Stimulated activated naive CD8-positive, alpha-beta T cell treated with anti-CD3 and anti-CD28 coated beads, Interleukin-15, Interleukin-2, amounts not matched to agents 100 ng/mL and 50 ng/mL, for 24 hours (primary cell): ENCODE data around the gene TMEM219.
A peak's percentile ranks its signal among the peaks of the same experiment; 100 is the strongest.

Experiments
- H3K27ac Mint-ChIP-seq: one replicate; pipeline ENCODE4 v1.8.0; 2021; ENCODE audit warnings: mild to moderate bottlenecking, mixed read lengths
- H3K27me3 Mint-ChIP-seq: one replicate; pipeline ENCODE4 v1.8.0; 2021; ENCODE audit warnings: mixed read lengths
- H3K36me3 Mint-ChIP-seq: one replicate; pipeline ENCODE4 v1.8.0; 2021; ENCODE audit warnings: low read depth, mixed read lengths
- H3K4me1 Mint-ChIP-seq: one replicate; pipeline ENCODE4 v1.8.0; 2021; ENCODE audit warnings: low read depth, mixed read lengths
- H3K4me3 Mint-ChIP-seq: one replicate; pipeline ENCODE4 v1.8.0; 2021; ENCODE audit warnings: mild to moderate bottlenecking, mixed read lengths
- H3K9me3 Mint-ChIP-seq: one replicate; pipeline ENCODE4 v1.8.0; 2021; ENCODE audit warnings: mixed read lengths

The TMEM219 gene

GRCh38 chr16:29971304-29971703, 9.4 kb downstream of the TMEM219 start:
- Mint-ChIP-seq H3K4me1 (peaks cover 26% of the 10 kb centered on the region), H3K27me3 (no peaks in the 10 kb centered on the region), H3K36me3 (peaks cover 31% of the 10 kb centered on the region), H3K4me3 (no peak overlapping the region), H3K27ac (no peak overlapping the region), H3K9me3 (peaks cover 6% of the 10 kb centered on the region)

- peaks cover 31% of the 10 kb centered on the region for H3K36me3 Mint-ChIP-seq
- peaks cover 33% of the 10 kb centered on the region for H3K4me1 Mint-ChIP-seq
- no peak overlapping the region for H3K27ac Mint-ChIP-seq
- H3K4me3 Mint-ChIP-seq: no peak overlapping the region
- H3K27me3 Mint-ChIP-seq: no peaks in the 10 kb centered on the region
- peaks cover 6% of the 10 kb centered on the region for H3K9me3 Mint-ChIP-seq
Observed at GRCh38 chr16:29972500-29972899, 10.6 kb downstream of the TMEM219 start.

DNA sequence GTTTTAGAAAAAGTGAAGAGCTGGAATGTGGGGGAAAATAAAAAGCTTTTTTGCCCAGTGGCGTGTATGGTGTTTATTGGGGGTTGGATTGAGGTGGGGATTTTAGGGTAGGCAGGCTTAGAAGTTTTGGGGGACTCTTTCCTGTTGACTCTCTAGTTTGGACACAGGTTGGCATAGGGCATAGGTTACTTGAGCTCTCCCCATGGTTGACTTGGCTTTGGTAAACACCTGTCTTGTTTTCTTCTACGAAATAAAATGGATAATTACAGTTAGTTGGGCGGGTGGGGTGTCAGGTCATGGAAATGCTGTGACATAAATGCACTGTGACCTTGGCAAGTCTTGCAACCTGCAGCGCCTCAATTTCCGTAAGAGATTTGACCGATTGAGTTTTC, 11.1 kb downstream of the TMEM219 start:
- peaks cover 31% of the 10 kb centered on the region for H3K36me3 Mint-ChIP-seq

GRCh38 chr16:29973384-29974246, 11.7 kb downstream of the TMEM219 start, which contains the start of gene TAOK2:
TSS of gene TAOK2 (plus strand) at chr16:29973868. CDS start at chr16:29977773, 3,905 bp downstream.
- peaks cover 30% of the 10 kb centered on the region for H3K36me3 Mint-ChIP-seq
- H3K4me1 Mint-ChIP-seq: peaks cover 33% of the 10 kb centered on the region
- peak within 1 kb of the TSS; percentile 91 for H3K4me3 Mint-ChIP-seq
- H3K27ac Mint-ChIP-seq: peak within 1 kb of the TSS; percentile 93
- H3K9me3 Mint-ChIP-seq: peaks cover 6% of the 10 kb centered on the region
- H3K27me3 Mint-ChIP-seq: no peaks in the 10 kb centered on the region

More for the DNA sequence above, 11.1 kb downstream of the TMEM219 start:
- no peaks in the 10 kb centered on the region for H3K27me3 Mint-ChIP-seq
- peak overlapping the region; percentile 93 for H3K27ac Mint-ChIP-seq
- peaks cover 6% of the 10 kb centered on the region for H3K9me3 Mint-ChIP-seq
- H3K4me1 Mint-ChIP-seq: peaks cover 33% of the 10 kb centered on the region
- peak overlapping the region; percentile 91 for H3K4me3 Mint-ChIP-seq

GRCh38 chr16:29974291-29975133, 12.6 kb downstream of the TMEM219 start:
- Mint-ChIP-seq H3K27ac (peak overlapping the region; percentile 93), H3K36me3 (peaks cover 34% of the 10 kb centered on the region), H3K4me1 (peaks cover 33% of the 10 kb centered on the region), H3K9me3 (peaks cover 6% of the 10 kb centered on the region), H3K4me3 (peak overlapping the region; percentile 91), H3K27me3 (no peaks in the 10 kb centered on the region)

DNA sequence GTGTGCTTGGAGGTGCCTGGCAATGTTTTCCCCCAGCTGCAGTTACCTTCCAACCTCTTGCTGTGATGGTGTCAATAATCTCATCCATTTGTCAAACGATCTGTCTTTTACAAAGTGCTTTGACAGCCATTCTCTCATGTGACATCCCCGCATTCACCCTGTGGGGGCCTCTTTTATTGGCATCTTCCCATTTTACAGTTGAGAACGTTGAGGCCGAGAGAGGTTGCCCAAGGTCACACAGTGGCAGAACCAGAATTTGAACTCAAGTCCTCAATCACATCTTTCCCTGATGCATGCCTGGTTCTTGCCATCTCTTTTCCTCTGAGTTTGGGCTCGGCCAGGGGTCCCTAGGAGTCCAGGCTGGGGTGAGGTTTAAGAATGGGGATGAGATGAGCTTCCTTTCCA, 13.3 kb downstream of the TMEM219 start:
- Mint-ChIP-seq H3K27me3 (no peaks in the 10 kb centered on the region), H3K4me1 (peaks cover 33% of the 10 kb centered on the region), H3K27ac (peak overlapping the region; percentile 93), H3K9me3 (peaks cover 6% of the 10 kb centered on the region), H3K36me3 (peaks cover 35% of the 10 kb centered on the region), H3K4me3 (peak overlapping the region; percentile 91)

DNA sequence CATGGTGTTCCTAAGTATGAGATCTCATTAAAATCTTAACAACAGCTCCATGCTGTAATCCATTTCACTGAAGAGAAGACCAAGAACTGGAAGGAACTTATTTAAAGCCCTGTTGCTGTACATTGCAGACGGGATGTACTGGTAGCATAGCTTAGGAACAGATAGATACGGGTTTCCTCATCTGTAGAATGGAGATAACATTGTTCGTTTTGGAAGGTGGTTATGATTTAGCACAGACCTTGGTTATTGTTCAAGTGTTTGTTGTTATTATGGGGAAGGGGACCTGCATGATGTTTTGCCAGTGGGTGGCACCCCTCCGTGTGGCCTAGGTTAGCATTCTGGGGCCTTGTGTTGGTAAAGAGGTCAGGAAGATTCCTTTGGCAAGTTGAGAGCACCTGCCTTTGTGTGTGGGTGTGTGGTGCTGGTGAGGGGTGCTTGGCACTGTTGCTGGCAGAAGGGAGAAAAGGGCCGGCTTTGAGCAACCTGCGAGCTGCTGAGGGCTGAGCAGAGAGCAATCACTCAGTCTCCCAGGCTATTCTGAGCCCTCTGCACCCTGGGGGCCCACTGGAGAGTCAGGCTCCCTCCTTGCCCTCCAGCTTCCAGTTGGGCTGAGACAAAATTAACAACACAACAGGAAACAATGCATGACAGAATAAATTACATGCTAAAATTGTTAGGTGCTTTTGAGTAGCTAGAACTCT, 14.1 kb downstream of the TMEM219 start:
- Mint-ChIP-seq H3K4me1 (peaks cover 33% of the 10 kb centered on the region), H3K27me3 (no peaks in the 10 kb centered on the region), H3K4me3 (peak overlapping the region; percentile 91), H3K27ac (peak overlapping the region; percentile 53), H3K9me3 (peaks cover 6% of the 10 kb centered on the region), H3K36me3 (peaks cover 41% of the 10 kb centered on the region)

GRCh38 chr16:29977063-29977825, 15.4 kb downstream of the TMEM219 start:
- Mint-ChIP-seq H3K27me3 (no peaks in the 10 kb centered on the region), H3K9me3 (peaks cover 6% of the 10 kb centered on the region), H3K36me3 (peaks cover 43% of the 10 kb centered on the region), H3K27ac (no peak overlapping the region), H3K4me3 (no peak overlapping the region), H3K4me1 (peaks cover 33% of the 10 kb centered on the region)

- Mint-ChIP-seq H3K4me3 (no peak overlapping the region), H3K4me1 (peaks cover 29% of the 10 kb centered on the region), H3K36me3 (peaks cover 41% of the 10 kb centered on the region), H3K27me3 (no peaks in the 10 kb centered on the region), H3K27ac (peak overlapping the region; percentile 41), H3K9me3 (peaks cover 2% of the 10 kb centered on the region)
Observed at GRCh38 chr16:29978081-29978480, 16.2 kb downstream of the TMEM219 start.

GRCh38 chr16:29978564-29979270, 16.8 kb downstream of the TMEM219 start:
- H3K36me3 Mint-ChIP-seq: peaks cover 44% of the 10 kb centered on the region
- no peaks in the 10 kb centered on the region for H3K27me3 Mint-ChIP-seq
- H3K27ac Mint-ChIP-seq: peak overlapping the region; percentile 41
- H3K4me1 Mint-ChIP-seq: peaks cover 24% of the 10 kb centered on the region
- no peaks in the 10 kb centered on the region for H3K9me3 Mint-ChIP-seq
- no peak overlapping the region for H3K4me3 Mint-ChIP-seq

DNA sequence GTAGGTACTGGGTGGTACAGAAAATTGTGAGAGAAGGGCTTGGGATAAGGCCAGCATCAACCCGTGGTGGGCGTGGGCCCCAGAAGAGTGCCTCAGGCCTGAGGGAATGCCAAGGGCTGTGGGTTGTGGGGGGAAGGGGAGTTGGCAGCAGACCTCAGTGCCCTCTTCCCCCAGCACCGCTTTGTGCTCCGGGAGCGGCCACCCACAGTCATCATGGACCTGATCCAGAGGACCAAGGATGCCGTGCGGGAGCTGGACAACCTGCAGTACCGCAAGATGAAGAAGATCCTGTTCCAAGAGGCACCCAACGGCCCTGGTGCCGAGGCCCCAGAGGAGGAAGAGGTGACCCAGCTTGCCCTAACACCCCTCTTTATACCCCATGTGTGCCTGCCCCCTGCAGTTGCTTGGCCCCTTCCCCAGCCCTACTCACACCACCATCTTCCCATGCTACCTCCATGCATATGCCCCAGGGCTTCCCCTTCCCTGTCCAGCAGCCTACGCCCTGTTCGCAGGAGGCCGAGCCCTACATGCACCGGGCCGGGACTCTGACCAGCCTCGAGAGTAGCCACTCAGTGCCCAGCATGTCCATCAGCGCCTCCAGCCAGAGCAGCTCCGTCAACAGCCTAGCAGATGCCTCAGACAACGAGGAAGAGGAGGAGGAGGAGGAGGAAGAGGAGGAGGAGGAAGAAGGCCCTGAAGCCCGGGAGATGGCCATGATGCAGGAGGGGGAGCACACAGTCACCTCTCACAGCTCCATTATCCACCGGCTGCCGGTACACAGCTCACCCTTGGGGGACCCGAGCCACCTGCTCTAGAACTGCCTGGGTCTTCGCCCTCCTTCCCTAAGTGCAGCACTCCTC, 20.9 kb downstream of the TMEM219 start:
- Mint-ChIP-seq H3K27ac (no peak overlapping the region), H3K36me3 (peaks cover 66% of the 10 kb centered on the region), H3K9me3 (no peaks in the 10 kb centered on the region), H3K4me1 (no peaks in the 10 kb centered on the region), H3K27me3 (no peaks in the 10 kb centered on the region), H3K4me3 (no peak overlapping the region)

DNA sequence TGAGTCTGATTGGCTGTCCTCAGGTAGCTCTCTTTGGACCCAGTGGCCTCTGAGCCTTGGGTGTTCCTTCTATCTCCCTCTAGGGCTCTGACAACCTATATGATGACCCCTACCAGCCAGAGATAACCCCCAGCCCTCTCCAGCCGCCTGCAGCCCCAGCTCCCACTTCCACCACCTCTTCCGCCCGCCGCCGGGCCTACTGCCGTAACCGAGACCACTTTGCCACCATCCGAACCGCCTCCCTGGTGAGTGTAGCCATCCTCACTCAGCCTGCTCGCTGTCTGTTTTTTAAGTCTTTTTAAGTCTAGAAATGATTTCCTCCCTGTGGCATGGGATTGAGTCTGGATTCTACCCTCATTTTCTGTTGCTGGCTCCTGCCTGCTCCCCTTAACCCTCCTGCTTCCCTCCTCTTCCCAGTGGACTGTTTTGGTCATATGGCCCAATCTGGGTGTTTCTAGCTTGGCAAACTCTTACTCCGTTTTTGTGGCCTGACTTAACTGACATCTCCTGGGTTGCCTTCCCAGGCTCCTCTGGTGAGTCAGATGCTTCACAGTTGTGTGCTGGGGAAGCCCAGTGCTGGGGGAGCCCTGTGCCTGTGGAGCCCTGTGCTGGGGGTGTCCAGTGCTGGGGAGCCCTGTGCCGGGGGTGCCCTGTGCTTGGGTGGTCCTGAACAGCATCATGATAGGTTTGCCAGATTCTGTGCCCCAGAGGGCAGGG, 21.7 kb downstream of the TMEM219 start:
- Mint-ChIP-seq H3K4me1 (no peaks in the 10 kb centered on the region), H3K27ac (no peak overlapping the region), H3K27me3 (no peaks in the 10 kb centered on the region), H3K4me3 (no peak overlapping the region), H3K36me3 (peaks cover 70% of the 10 kb centered on the region), H3K9me3 (no peaks in the 10 kb centered on the region)
